Measurements from ENCODE around the gene ZBED6. TPM values are rescaled to one million over a fixed set of nuclear protein-coding genes. Genes with fewer than 3 reads are reported as not detected.

The ZBED6 gene
- total and polyA plus RNA-seq, 2 donors from 2014 or later: 0.15 to 37.2 TPM

- Histone ChIP-seq H3K27me3 (ENCODE audit: control insufficient read depth, insufficient read depth, low read length) (no peaks in the 10 kb centered on the region), H3K9me3 (ENCODE audit: control insufficient read depth in 2 of 3, insufficient read depth in 1 of 3, low read length in 3 of 3) (no peaks in the 10 kb centered on the region), H3K27ac (ENCODE audit: low read depth in 2 of 2, low read length in 2 of 2) (no peak overlapping the region), H3K9ac (ENCODE audit: low read length in 3 of 3) (no peak overlapping the region), H3K4me1 (ENCODE audit: control insufficient read depth in 2 of 3, insufficient read depth in 2 of 3, low read depth in 1 of 3, low read length in 3 of 3) (no peaks in the 10 kb centered on the region), H3K4me3 (ENCODE audit: low read length in 3 of 3) (no peak overlapping the region), H3K36me3 (ENCODE audit: control insufficient read depth in 2 of 3, insufficient read depth in 3 of 3, low read length in 3 of 3) (no peaks in the 10 kb centered on the region)
- FAIRE-seq (no peak), DNase-seq (no peak)
- no peak for TF ChIP-seq CTCF (IDR thresholded peaks at IDR 0.05; ENCODE audit: borderline replicate concordance, extremely low read depth, insufficient read depth)
- intact Hi-C loops (cut with DNase I): no loop called here
These were observed 16.6 kb upstream of the ZBED6 start for GRCh38 chr1:203778789-203779188.

- intact Hi-C loops (cut with DNase I): no loop called here
- no peak for TF ChIP-seq CTCF (IDR thresholded peaks at IDR 0.05; ENCODE audit: borderline replicate concordance, extremely low read depth, insufficient read depth)
- FAIRE-seq: no peak
- no peak overlapping the region for H3K27ac ChIP-seq (ENCODE audit: low read depth in 2 of 2, low read length in 2 of 2)
- no peak for DNase-seq
- no peaks in the 10 kb centered on the region for H3K4me1 ChIP-seq (ENCODE audit: control insufficient read depth in 2 of 3, insufficient read depth in 2 of 3, low read depth in 1 of 3, low read length in 3 of 3)
- no peak overlapping the region for H3K9ac ChIP-seq (ENCODE audit: low read length in 3 of 3)
- no peaks in the 10 kb centered on the region for H3K27me3 ChIP-seq (ENCODE audit: control insufficient read depth, insufficient read depth, low read length)
- no peaks in the 10 kb centered on the region for H3K9me3 ChIP-seq (ENCODE audit: control insufficient read depth in 2 of 3, insufficient read depth in 1 of 3, low read length in 3 of 3)
- H3K36me3 ChIP-seq (ENCODE audit: control insufficient read depth in 2 of 3, insufficient read depth in 3 of 3, low read length in 3 of 3): no peaks in the 10 kb centered on the region
- no peak overlapping the region for H3K4me3 ChIP-seq (ENCODE audit: low read length in 3 of 3)
These were observed 13.5 kb upstream of the ZBED6 start for GRCh38 chr1:203781962-203782361.

- FAIRE-seq: no peak
- no peaks in the 10 kb centered on the region for H3K4me1 ChIP-seq (ENCODE audit: control insufficient read depth in 2 of 3, insufficient read depth in 2 of 3, low read depth in 1 of 3, low read length in 3 of 3)
- no peaks in the 10 kb centered on the region for H3K9me3 ChIP-seq (ENCODE audit: control insufficient read depth in 2 of 3, insufficient read depth in 1 of 3, low read length in 3 of 3)
- no peaks in the 10 kb centered on the region for H3K36me3 ChIP-seq (ENCODE audit: control insufficient read depth in 2 of 3, insufficient read depth in 3 of 3, low read length in 3 of 3)
- DNase-seq: no peak
- no peak for TF ChIP-seq CTCF (IDR thresholded peaks at IDR 0.05; ENCODE audit: borderline replicate concordance, extremely low read depth, insufficient read depth)
- no peaks in the 10 kb centered on the region for H3K27me3 ChIP-seq (ENCODE audit: control insufficient read depth, insufficient read depth, low read length)
- no peak overlapping the region for H3K4me3 ChIP-seq (ENCODE audit: low read length in 3 of 3)
- H3K9ac ChIP-seq (ENCODE audit: low read length in 3 of 3): no peak overlapping the region
- no peak overlapping the region for H3K27ac ChIP-seq (ENCODE audit: low read depth in 2 of 2, low read length in 2 of 2)
- intact Hi-C loops (cut with DNase I): no loop called here
These were observed 5.5 kb upstream of the ZBED6 start for GRCh38 chr1:203789966-203790365.

GRCh38 chr1:203791498-203791897 lies 3.9 kb upstream of the ZBED6 start:
- H3K4me1 ChIP-seq (ENCODE audit: control insufficient read depth in 2 of 3, insufficient read depth in 2 of 3, low read depth in 1 of 3, low read length in 3 of 3): no peaks in the 10 kb centered on the region
- H3K27me3 ChIP-seq (ENCODE audit: control insufficient read depth, insufficient read depth, low read length): no peaks in the 10 kb centered on the region
- no peak overlapping the region for H3K27ac ChIP-seq (ENCODE audit: low read depth in 2 of 2, low read length in 2 of 2)
- no peak overlapping the region for H3K9ac ChIP-seq (ENCODE audit: low read length in 3 of 3)
- no peak for TF ChIP-seq CTCF (IDR thresholded peaks at IDR 0.05; ENCODE audit: borderline replicate concordance, extremely low read depth, insufficient read depth)
- no peaks in the 10 kb centered on the region for H3K9me3 ChIP-seq (ENCODE audit: control insufficient read depth in 2 of 3, insufficient read depth in 1 of 3, low read length in 3 of 3)
- H3K4me3 ChIP-seq (ENCODE audit: low read length in 3 of 3): no peak overlapping the region
- intact Hi-C loops (cut with DNase I): no loop called here
- FAIRE-seq: no peak
- no peak for DNase-seq
- no peaks in the 10 kb centered on the region for H3K36me3 ChIP-seq (ENCODE audit: control insufficient read depth in 2 of 3, insufficient read depth in 3 of 3, low read length in 3 of 3)

Measured in kidney (tissue), 14 donors.